ENCODE data around the gene WNT2B.

Gene WNT2B

GRCh38 chr1:112554411-112554810 lies 45.6 kb downstream of the WNT2B start:
- no peak for DNase-seq (ENCODE audit: low read depth)
- TF ChIP-seq CTCF (IDR thresholded peaks at IDR 0.05; ENCODE audit: insufficient read depth, low read depth, low read length, missing control alignments): no peak
- no peak overlapping the region for H3K4me3 ChIP-seq (ENCODE audit: low read depth, low read length)

- DNase-seq (ENCODE audit: low read depth): peak; percentile 12
- TF ChIP-seq CTCF (IDR thresholded peaks at IDR 0.05; ENCODE audit: insufficient read depth, low read depth, low read length, missing control alignments): no peak
- no peak overlapping the region for H3K4me3 ChIP-seq (ENCODE audit: low read depth, low read length)
These were observed 48.6 kb downstream of the WNT2B start for GRCh38 chr1:112557385-112557784.

GRCh38 chr1:112558634-112559033 lies 49.9 kb downstream of the WNT2B start:
- H3K4me3 ChIP-seq (ENCODE audit: low read depth, low read length): no peak overlapping the region
- no peak for TF ChIP-seq CTCF (IDR thresholded peaks at IDR 0.05; ENCODE audit: insufficient read depth, low read depth, low read length, missing control alignments)
- DNase-seq (ENCODE audit: low read depth): no peak

GRCh38 chr1:112563341-112563740 lies 54.6 kb downstream of the WNT2B start:
- no peak overlapping the region for H3K4me3 ChIP-seq (ENCODE audit: low read depth, low read length)
- TF ChIP-seq CTCF (IDR thresholded peaks at IDR 0.05; ENCODE audit: insufficient read depth, low read depth, low read length, missing control alignments): no peak
- no peak for DNase-seq (ENCODE audit: low read depth)

GRCh38 chr1:112564081-112564480 lies 55.3 kb downstream of the WNT2B start:
- no peak for DNase-seq (ENCODE audit: low read depth)
- no peak for TF ChIP-seq CTCF (IDR thresholded peaks at IDR 0.05; ENCODE audit: insufficient read depth, low read depth, low read length, missing control alignments)

GRCh38 chr1:112565800-112566199 lies 57.0 kb downstream of the WNT2B start:
- TF ChIP-seq CTCF (IDR thresholded peaks at IDR 0.05; ENCODE audit: insufficient read depth, low read depth, low read length, missing control alignments): no peak
- H3K4me3 ChIP-seq (ENCODE audit: low read depth, low read length): no peak overlapping the region
- DNase-seq (ENCODE audit: low read depth): no peak

More at GRCh38 chr1:112564081-112564480, 55.3 kb downstream of the WNT2B start:
- H3K4me3 ChIP-seq (ENCODE audit: low read depth, low read length): no peak overlapping the region

GRCh38 chr1:112575154-112575804 lies 66.5 kb downstream of the WNT2B start:
- no peak for TF ChIP-seq CTCF (IDR thresholded peaks at IDR 0.05; ENCODE audit: insufficient read depth, low read depth, low read length, missing control alignments)
- no peak overlapping the region for H3K4me3 ChIP-seq (ENCODE audit: low read depth, low read length)
- no peak for DNase-seq (ENCODE audit: low read depth)
